GM13977 (cell line): ENCODE data around the gene MED9.
"Not testable (repeated sequence)": the region's sequence is repeated elsewhere in the genome, so short reads cannot be mapped to it uniquely, and the experiment has no call there.

ENCODE experiments used
- DNase-seq: peaks from one replicate; pipeline ENCODE4 v3.0.0; 2012; ENCODE audit warnings: low spot score
- in situ Hi-C: fragments of 300-500 bp; cut with MboI; formaldehyde crosslinking; loops from one replicate; pipeline ENCODE4 v1.12.0; 2022; ENCODE audit warnings: low sequenced_read_pairs, low pct_unique_long_range_greater_than_20kb, mixed read lengths, inconsistent platforms; ENCODE audit not compliant: unreplicated experiment
- TF ChIP-seq, protein P1 (sequence below): IDR thresholded peaks from 2 replicates; pipeline ENCODE4 v1.5.1; 2012; ENCODE audit warnings: mild to moderate bottlenecking, control low read depth; ENCODE audit not compliant: insufficient read depth; ENCODE audit errors: extremely low read depth, missing control alignments

MED9 gene

DNA sequence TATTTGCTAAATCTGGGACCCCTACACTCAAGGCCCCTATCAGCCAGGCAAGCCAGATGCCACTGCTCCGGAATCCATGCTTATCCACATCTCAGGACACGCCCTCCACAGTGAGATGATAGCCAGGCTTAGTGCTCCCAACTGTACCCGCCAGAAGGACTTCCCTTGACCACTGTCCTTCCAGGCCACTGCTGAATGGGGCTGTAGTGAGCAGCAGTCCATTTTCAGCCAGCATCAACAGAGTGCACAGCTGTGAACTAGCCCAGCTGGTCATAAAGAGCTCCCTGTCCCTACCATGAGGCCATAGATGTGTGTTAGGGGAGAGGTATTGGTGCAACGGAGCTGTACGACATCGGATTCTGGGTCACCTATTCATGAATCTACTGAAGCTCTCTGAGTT, 13.0 kb upstream of the MED9 start:
- TF ChIP-seq, protein P1, sequence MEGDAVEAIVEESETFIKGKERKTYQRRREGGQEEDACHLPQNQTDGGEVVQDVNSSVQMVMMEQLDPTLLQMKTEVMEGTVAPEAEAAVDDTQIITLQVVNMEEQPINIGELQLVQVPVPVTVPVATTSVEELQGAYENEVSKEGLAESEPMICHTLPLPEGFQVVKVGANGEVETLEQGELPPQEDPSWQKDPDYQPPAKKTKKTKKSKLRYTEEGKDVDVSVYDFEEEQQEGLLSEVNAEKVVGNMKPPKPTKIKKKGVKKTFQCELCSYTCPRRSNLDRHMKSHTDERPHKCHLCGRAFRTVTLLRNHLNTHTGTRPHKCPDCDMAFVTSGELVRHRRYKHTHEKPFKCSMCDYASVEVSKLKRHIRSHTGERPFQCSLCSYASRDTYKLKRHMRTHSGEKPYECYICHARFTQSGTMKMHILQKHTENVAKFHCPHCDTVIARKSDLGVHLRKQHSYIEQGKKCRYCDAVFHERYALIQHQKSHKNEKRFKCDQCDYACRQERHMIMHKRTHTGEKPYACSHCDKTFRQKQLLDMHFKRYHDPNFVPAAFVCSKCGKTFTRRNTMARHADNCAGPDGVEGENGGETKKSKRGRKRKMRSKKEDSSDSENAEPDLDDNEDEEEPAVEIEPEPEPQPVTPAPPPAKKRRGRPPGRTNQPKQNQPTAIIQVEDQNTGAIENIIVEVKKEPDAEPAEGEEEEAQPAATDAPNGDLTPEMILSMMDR = no peak
- DNase-seq = no peak
- in situ Hi-C loops = no loop called here

DNA sequence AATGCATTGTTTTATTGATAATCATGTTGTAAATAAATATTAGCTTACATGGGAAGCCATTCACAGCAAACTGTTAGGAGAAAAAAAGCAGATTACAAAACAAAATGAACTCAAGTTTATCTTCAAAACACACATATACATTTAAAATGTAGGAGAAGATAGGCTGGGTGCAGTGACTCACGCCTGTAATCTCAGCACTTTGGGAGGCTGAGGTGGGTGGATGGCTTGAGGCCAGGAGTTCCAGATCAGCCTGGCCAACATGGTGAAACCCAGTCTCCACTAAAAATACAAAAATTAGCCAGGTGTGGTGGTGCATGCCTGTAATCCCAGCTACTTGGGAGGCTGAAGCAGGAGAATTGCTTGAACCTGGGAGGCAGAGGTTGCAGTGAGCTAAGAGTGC, 10.9 kb upstream of the MED9 start:
- DNase-seq, in situ Hi-C loops: not testable (repeated sequence)

DNA sequence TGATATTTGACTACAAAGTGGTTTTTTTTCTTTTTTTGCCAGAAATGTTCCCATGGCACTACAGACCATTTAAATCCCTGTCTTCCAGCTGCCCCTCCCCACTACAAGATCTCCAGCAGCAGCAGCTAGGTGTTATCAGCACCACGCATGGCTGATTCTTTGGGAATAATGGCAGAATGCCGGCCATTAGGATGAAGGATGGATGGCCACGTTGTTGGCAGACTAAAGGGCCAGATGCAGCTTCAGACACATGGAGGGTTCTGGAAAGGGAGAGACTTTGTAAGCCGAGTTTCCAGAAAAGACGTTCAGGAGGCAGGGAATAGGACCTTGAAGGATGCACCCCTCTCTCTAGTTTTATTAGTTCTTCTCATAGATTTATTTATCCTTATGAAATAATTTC, 10.3 kb upstream of the MED9 start:
- DNase-seq = no peak
- TF ChIP-seq, protein P1 = no peak
- in situ Hi-C loops = no loop called here

DNA sequence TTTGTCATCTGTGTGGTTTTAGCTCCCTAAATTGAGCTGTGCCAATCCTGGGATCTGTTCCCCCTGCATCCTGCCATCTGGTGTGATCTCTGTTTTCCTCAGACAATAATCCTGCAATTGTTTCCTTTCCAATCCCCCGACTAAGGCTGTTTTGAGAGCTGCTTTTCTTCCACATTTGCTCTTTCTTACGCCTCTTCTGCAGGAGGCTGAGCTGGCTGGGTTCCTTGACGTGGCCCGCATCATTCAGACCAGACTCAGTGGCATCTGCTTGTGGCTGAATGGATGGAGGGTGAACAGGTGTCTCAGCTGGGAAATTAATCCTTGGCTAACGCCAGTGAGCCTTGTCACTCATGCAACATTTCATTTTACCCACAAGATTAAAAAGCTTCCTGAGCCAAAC, 9.8 kb upstream of the MED9 start:
- no peak for DNase-seq
- in situ Hi-C loops = no loop called here
- TF ChIP-seq, protein P1 = no peak

DNA sequence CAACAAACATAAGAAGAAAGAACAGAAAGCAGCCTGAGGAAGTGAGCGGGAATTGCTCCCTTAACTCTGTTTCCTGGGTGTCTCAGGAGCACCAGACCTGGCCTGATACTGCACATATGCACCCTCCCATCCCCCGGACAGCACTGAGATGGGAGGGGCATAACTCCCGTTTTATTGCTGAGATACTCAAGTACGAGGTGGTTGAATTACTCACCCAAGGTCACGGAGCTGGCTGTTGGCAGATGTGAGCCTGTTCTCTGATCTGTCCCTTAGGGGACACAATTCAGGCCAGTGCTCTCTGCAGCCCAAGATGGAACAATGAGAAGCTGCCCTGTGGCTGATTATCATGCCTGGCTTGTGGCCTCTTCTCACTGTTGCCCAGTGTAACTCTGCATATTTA, 9.1 kb upstream of the MED9 start:
- in situ Hi-C loops = no loop called here
- TF ChIP-seq, protein P1 = no peak
- DNase-seq = no peak

DNA sequence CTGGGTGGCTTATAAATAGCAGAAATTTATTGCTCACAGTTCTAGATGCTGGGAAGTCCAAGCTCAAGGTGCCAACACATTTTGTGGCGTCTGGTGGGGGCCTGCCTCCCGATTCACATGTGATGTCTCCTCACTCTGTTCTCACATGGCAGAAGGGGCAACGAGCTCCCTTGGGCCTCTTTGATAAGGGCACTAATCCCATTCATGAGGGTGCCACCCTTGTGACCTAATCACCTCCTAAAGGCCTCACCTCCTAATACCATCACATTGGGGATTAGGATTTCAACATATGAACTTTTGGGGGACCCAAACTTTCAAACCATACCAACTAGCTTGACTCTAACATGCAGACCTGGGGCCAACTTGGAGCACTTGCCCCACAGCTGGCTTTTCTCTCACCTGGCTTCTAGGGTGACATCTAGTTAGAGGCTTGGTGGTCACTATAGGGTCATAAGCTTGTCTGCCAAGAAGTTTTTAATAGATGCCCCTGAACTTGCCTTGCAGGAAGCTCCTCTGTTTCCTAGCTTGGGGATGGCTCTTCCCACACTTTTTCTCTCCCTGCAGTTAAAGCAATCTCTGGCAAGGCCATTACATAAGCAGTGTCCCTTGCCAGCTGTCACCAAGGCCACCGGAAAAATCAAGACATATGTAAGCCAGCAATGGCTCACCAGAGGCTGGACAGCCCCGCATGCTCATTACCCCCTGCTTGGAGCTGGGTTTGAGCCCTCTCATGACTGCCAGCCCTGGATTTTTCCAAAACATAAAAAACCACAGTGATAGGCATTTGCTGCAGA, 8.4 kb upstream of the MED9 start:
- DNase-seq = no peak
- in situ Hi-C loops = no loop called here
- TF ChIP-seq, protein P1 = no peak

DNA sequence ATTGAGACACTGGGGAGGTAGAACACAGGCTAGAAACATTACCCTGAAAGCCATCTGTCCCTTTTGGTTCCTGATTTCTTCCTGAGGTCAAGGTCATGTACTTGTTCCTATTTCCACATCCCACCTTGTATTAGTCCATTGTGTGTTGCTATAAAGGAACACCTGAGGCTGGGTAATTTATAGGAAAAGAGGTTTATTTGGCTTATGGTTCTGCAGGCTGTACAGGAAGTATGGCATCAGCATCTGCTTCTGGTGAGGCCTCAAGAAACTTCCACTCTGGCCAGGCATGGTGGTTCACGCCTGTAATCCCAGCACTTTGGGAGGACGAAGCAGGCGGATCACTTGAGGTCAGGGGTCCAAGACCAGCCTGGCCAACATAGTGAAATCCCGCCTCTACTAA, 7.4 kb upstream of the MED9 start:
- TF ChIP-seq, protein P1 = no peak
- DNase-seq = no peak
- in situ Hi-C loops = no loop called here
